ENCODE measurements around the gene FBXL22. TPM values are rescaled to one million over a fixed set of nuclear protein-coding genes. Genes with fewer than 3 reads are reported as not detected.

Gene FBXL22
- polyA plus RNA-seq, 1 donor: 6.3 TPM

- no CpG with 5 or more reads among the region's 60 CpGs for WGBS (ENCODE audit: insufficient coverage, low lambda C conversion rate)
- no peaks in the 10 kb centered on the region for H3K27me3 ChIP-seq (ENCODE audit: control insufficient read depth, insufficient read depth, low read length)
- H3K4me3 ChIP-seq (ENCODE audit: low read length): peak overlapping the region; percentile 79
- DNase-seq: peak; percentile 95 to 97
- peaks cover 6% of the 10 kb centered on the region for H3K36me3 ChIP-seq (ENCODE audit: control insufficient read depth, insufficient read depth, low read length)
- peaks cover 40% of the 10 kb centered on the region for H3K4me1 ChIP-seq (ENCODE audit: control insufficient read depth, insufficient read depth, low read length)
- peak overlapping the region; percentile 90 for H3K27ac ChIP-seq (ENCODE audit: low read length)
- no peaks in the 10 kb centered on the region for H3K9me3 ChIP-seq (ENCODE audit: control insufficient read depth, low read depth, low read length)
Measured at GRCh38 chr15:63600616-63601025, 3.4 kb downstream of the FBXL22 start.

- WGBS (ENCODE audit: insufficient coverage, low lambda C conversion rate): no CpG with 5 or more reads among the region's 63 CpGs
- Histone ChIP-seq H3K4me3 (ENCODE audit: low read length) (peak overlapping the region; percentile 79), H3K9me3 (ENCODE audit: control insufficient read depth, low read depth, low read length) (no peaks in the 10 kb centered on the region), H3K4me1 (ENCODE audit: control insufficient read depth, insufficient read depth, low read length) (peaks cover 40% of the 10 kb centered on the region), H3K36me3 (ENCODE audit: control insufficient read depth, insufficient read depth, low read length) (peaks cover 7% of the 10 kb centered on the region), H3K27me3 (ENCODE audit: control insufficient read depth, insufficient read depth, low read length) (no peaks in the 10 kb centered on the region), H3K27ac (ENCODE audit: low read length) (peak overlapping the region; percentile 90)
- DNase-seq: peak in 1 of 2 donors; percentile 63
Measured at GRCh38 chr15:63601026-63601703, 4.0 kb downstream of the FBXL22 start.

GRCh38 chr15:63601704-63602185, 4.6 kb downstream of the FBXL22 start:
- peak overlapping the region; percentile 79 for H3K4me3 ChIP-seq (ENCODE audit: low read length)
- peak overlapping the region; percentile 90 for H3K27ac ChIP-seq (ENCODE audit: low read length)
- H3K9me3 ChIP-seq (ENCODE audit: control insufficient read depth, low read depth, low read length): no peaks in the 10 kb centered on the region
- H3K4me1 ChIP-seq (ENCODE audit: control insufficient read depth, insufficient read depth, low read length): peaks cover 37% of the 10 kb centered on the region
- no CpG with 5 or more reads among the region's 9 CpGs for WGBS (ENCODE audit: insufficient coverage, low lambda C conversion rate)
- no peaks in the 10 kb centered on the region for H3K27me3 ChIP-seq (ENCODE audit: control insufficient read depth, insufficient read depth, low read length)
- peak in 1 of 2 donors; percentile 81 for DNase-seq
- H3K36me3 ChIP-seq (ENCODE audit: control insufficient read depth, insufficient read depth, low read length): peaks cover 12% of the 10 kb centered on the region

- Histone ChIP-seq H3K27ac (ENCODE audit: low read length) (no peak overlapping the region), H3K4me3 (ENCODE audit: low read length) (no peak overlapping the region), H3K9me3 (ENCODE audit: control insufficient read depth, low read depth, low read length) (no peaks in the 10 kb centered on the region), H3K36me3 (ENCODE audit: control insufficient read depth, insufficient read depth, low read length) (peaks cover 16% of the 10 kb centered on the region), H3K27me3 (ENCODE audit: control insufficient read depth, insufficient read depth, low read length) (no peaks in the 10 kb centered on the region), H3K4me1 (ENCODE audit: control insufficient read depth, insufficient read depth, low read length) (peaks cover 29% of the 10 kb centered on the region)
- DNase-seq: no peak
- WGBS (ENCODE audit: insufficient coverage, low lambda C conversion rate): 100% methylated on average over 1 of the region's 3 CpGs
Measured at GRCh38 chr15:63602595-63602994, 5.4 kb downstream of the FBXL22 start.

- Histone ChIP-seq H3K4me3 (ENCODE audit: low read length) (no peak overlapping the region), H3K36me3 (ENCODE audit: control insufficient read depth, insufficient read depth, low read length) (peaks cover 26% of the 10 kb centered on the region), H3K27ac (ENCODE audit: low read length) (no peak overlapping the region), H3K27me3 (ENCODE audit: control insufficient read depth, insufficient read depth, low read length) (no peaks in the 10 kb centered on the region), H3K9me3 (ENCODE audit: control insufficient read depth, low read depth, low read length) (no peaks in the 10 kb centered on the region), H3K4me1 (ENCODE audit: control insufficient read depth, insufficient read depth, low read length) (peaks cover 19% of the 10 kb centered on the region)
- DNase-seq: no peak
- WGBS (ENCODE audit: insufficient coverage, low lambda C conversion rate): no CpG with 5 or more reads among the region's 4 CpGs
Measured at GRCh38 chr15:63603516-63603915, 6.3 kb downstream of the FBXL22 start.

GRCh38 chr15:63604281-63604680, 7.1 kb downstream of the FBXL22 start:
- peaks cover 31% of the 10 kb centered on the region for H3K36me3 ChIP-seq (ENCODE audit: control insufficient read depth, insufficient read depth, low read length)
- no peaks in the 10 kb centered on the region for H3K9me3 ChIP-seq (ENCODE audit: control insufficient read depth, low read depth, low read length)
- H3K27ac ChIP-seq (ENCODE audit: low read length): no peak overlapping the region
- no peaks in the 10 kb centered on the region for H3K27me3 ChIP-seq (ENCODE audit: control insufficient read depth, insufficient read depth, low read length)
- H3K4me3 ChIP-seq (ENCODE audit: low read length): no peak overlapping the region
- WGBS (ENCODE audit: insufficient coverage, low lambda C conversion rate): no CpG with 5 or more reads among the region's 2 CpGs
- H3K4me1 ChIP-seq (ENCODE audit: control insufficient read depth, insufficient read depth, low read length): peaks cover 12% of the 10 kb centered on the region
- DNase-seq: no peak

GRCh38 chr15:63605036-63605435, 7.8 kb downstream of the FBXL22 start:
- H3K27ac ChIP-seq (ENCODE audit: low read length): no peak overlapping the region
- DNase-seq: no peak
- H3K4me1 ChIP-seq (ENCODE audit: control insufficient read depth, insufficient read depth, low read length): peaks cover 8% of the 10 kb centered on the region
- H3K4me3 ChIP-seq (ENCODE audit: low read length): no peak overlapping the region
- H3K9me3 ChIP-seq (ENCODE audit: control insufficient read depth, low read depth, low read length): no peaks in the 10 kb centered on the region
- H3K27me3 ChIP-seq (ENCODE audit: control insufficient read depth, insufficient read depth, low read length): no peaks in the 10 kb centered on the region
- H3K36me3 ChIP-seq (ENCODE audit: control insufficient read depth, insufficient read depth, low read length): peaks cover 35% of the 10 kb centered on the region
- WGBS (ENCODE audit: insufficient coverage, low lambda C conversion rate): no CpG with 5 or more reads among the region's 3 CpGs

DNA sequence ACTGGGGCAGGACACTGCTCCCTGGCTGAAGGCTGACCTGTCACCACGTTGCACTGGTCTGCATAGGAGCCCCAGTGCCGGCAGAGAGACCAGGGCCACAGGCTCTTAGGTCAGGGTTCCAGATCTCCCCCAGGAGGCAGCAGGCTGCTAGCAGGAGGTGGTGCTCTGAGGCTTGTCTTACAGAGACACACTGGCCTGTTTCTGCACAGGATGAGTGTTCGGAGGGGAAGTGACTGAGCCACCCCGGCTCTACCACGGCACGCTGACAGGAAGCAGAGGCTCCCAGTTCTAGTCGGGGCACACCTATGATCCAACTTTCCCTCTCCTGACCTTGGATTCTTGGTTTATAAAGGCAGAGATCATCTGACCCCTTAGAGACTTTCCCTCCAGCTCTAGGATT, 8.6 kb downstream of the FBXL22 start:
- H3K27me3 ChIP-seq (ENCODE audit: control insufficient read depth, insufficient read depth, low read length): no peaks in the 10 kb centered on the region
- H3K4me3 ChIP-seq (ENCODE audit: low read length): no peak overlapping the region
- no peak for DNase-seq
- no peak overlapping the region for H3K27ac ChIP-seq (ENCODE audit: low read length)
- H3K9me3 ChIP-seq (ENCODE audit: control insufficient read depth, low read depth, low read length): no peaks in the 10 kb centered on the region
- H3K4me1 ChIP-seq (ENCODE audit: control insufficient read depth, insufficient read depth, low read length): peaks cover 10% of the 10 kb centered on the region
- WGBS (ENCODE audit: insufficient coverage, low lambda C conversion rate): no CpG with 5 or more reads among the region's 7 CpGs
- H3K36me3 ChIP-seq (ENCODE audit: control insufficient read depth, insufficient read depth, low read length): peaks cover 35% of the 10 kb centered on the region

DNA sequence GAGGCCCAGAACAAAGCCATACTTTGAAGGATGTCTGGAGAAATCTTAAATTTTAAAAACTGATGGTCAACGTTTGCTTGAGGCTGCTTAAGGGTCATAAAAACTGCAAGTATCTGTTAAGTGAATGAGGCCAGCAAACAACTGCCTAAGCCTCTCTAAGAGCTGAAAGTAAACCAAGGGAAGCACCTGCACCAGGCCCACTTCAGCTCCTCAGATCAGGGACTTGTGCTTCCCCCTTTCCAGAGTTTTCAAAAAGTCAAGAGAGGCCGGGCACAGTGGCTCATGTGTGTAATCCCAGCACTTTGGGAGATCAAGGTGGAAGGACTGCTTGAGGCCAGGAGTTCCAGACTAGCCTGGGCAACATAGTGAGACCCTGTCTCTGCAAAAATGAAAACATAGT, 9.1 kb downstream of the FBXL22 start:
- 40% methylated on average over 1 of the region's 2 CpGs for WGBS (ENCODE audit: insufficient coverage, low lambda C conversion rate)
- no peak overlapping the region for H3K4me3 ChIP-seq (ENCODE audit: low read length)
- no peak overlapping the region for H3K27ac ChIP-seq (ENCODE audit: low read length)
- H3K27me3 ChIP-seq (ENCODE audit: control insufficient read depth, insufficient read depth, low read length): no peaks in the 10 kb centered on the region
- H3K4me1 ChIP-seq (ENCODE audit: control insufficient read depth, insufficient read depth, low read length): peaks cover 15% of the 10 kb centered on the region
- DNase-seq: no peak
- H3K9me3 ChIP-seq (ENCODE audit: control insufficient read depth, low read depth, low read length): no peaks in the 10 kb centered on the region
- H3K36me3 ChIP-seq (ENCODE audit: control insufficient read depth, insufficient read depth, low read length): peaks cover 39% of the 10 kb centered on the region

DNA sequence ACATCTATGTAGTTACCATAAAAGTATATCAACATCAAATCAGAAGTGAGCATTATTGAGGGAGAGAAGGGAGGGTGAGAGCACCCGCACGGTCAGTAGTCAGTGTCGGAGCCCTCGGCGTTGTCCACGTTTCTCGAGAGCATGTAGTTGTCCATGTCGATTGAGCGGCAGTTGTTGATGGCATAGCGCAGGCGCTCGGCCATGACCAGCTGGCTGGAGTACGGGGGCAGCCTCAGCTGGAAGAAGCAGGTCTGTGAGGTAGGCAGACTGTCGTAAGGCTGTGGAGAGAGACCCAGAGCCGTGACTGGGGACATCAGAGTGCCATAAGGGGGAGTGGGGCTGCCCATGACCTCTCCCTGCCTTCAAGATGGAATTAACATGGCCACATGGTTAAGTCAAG, 11.8 kb downstream of the FBXL22 start:
- Histone ChIP-seq H3K27ac (ENCODE audit: low read length) (no peak overlapping the region), H3K27me3 (ENCODE audit: control insufficient read depth, insufficient read depth, low read length) (no peaks in the 10 kb centered on the region), H3K4me3 (ENCODE audit: low read length) (no peak overlapping the region), H3K9me3 (ENCODE audit: control insufficient read depth, low read depth, low read length) (no peaks in the 10 kb centered on the region), H3K4me1 (ENCODE audit: control insufficient read depth, insufficient read depth, low read length) (peaks cover 17% of the 10 kb centered on the region), H3K36me3 (ENCODE audit: control insufficient read depth, insufficient read depth, low read length) (peaks cover 59% of the 10 kb centered on the region)
- no peak for DNase-seq
- WGBS (ENCODE audit: insufficient coverage, low lambda C conversion rate): 90% methylated on average over 2 of the region's 15 CpGs

GRCh38 chr15:63609448-63609847, 12.3 kb downstream of the FBXL22 start:
- no CpG with 5 or more reads among the region's 6 CpGs for WGBS (ENCODE audit: insufficient coverage, low lambda C conversion rate)
- Histone ChIP-seq H3K4me3 (ENCODE audit: low read length) (no peak overlapping the region), H3K9me3 (ENCODE audit: control insufficient read depth, low read depth, low read length) (no peaks in the 10 kb centered on the region), H3K4me1 (ENCODE audit: control insufficient read depth, insufficient read depth, low read length) (peaks cover 17% of the 10 kb centered on the region), H3K36me3 (ENCODE audit: control insufficient read depth, insufficient read depth, low read length) (peaks cover 64% of the 10 kb centered on the region), H3K27me3 (ENCODE audit: control insufficient read depth, insufficient read depth, low read length) (no peaks in the 10 kb centered on the region), H3K27ac (ENCODE audit: low read length) (no peak overlapping the region)
- DNase-seq: no peak

Data from large intestine (tissue), 3 donors.